Lung (tissue), 12 donors: ENCODE data around the gene NYAP2. TPM values are rescaled to one million over a fixed set of nuclear protein-coding genes. Genes with fewer than 3 reads are reported as not detected.

ENCODE experiments used
- ATAC-seq: fragments of 200-7000 bp; cut with Tn5 transposase; one replicate; pipeline ENCODE4 v1.9.1; 2020; ENCODE audit warnings: moderate number of reproducible peaks; ENCODE audit not compliant: insufficient read depth, low FRiP score
- DNase-seq, 3 donors: peaks; one replicate each; pipeline ENCODE4 v3.0.0-alpha.2; 2013 to 2017
- H3K27ac ChIP-seq, 2 donors: one replicate each; pipeline ENCODE4 v1.5.1; 2013; ENCODE audit warnings: mild to moderate bottlenecking in 2 of 2, moderate library complexity in 2 of 2, control low read depth in 1 of 2, inconsistent platforms in 1 of 2, low read depth in 1 of 2, low read length in 1 of 2
- H3K27me3 ChIP-seq, 3 donors: one replicate each; pipeline ENCODE4 v1.5.1; 2013; ENCODE audit warnings: low read length in 2 of 3; ENCODE audit not compliant: control insufficient read depth in 3 of 3, insufficient read depth in 3 of 3
- H3K36me3 ChIP-seq, 4 donors: one replicate each; pipeline ENCODE4 v1.5.1; 2013; ENCODE audit warnings: low read length in 4 of 4, mild to moderate bottlenecking in 1 of 4, moderate library complexity in 1 of 4; ENCODE audit not compliant: control insufficient read depth in 4 of 4, insufficient read depth in 4 of 4
- H3K4me1 ChIP-seq, 5 donors: one replicate each; pipeline ENCODE4 v1.5.1; 2013; ENCODE audit warnings: low read length in 5 of 5, mild to moderate bottlenecking in 2 of 5, moderate library complexity in 1 of 5; ENCODE audit not compliant: control insufficient read depth in 5 of 5, insufficient read depth in 5 of 5
- H3K4me3 ChIP-seq: one replicate; pipeline ENCODE4 v1.5.1; 2013; ENCODE audit warnings: mild to moderate bottlenecking, control low read depth, moderate library complexity
- H3K9ac ChIP-seq, 2 donors: one replicate each; pipeline ENCODE4 v1.5.1; 2013; ENCODE audit warnings: low read length in 2 of 2, control low read depth in 1 of 2; ENCODE audit not compliant: insufficient read depth in 1 of 2
- H3K9me3 ChIP-seq, 4 donors: one replicate each; pipeline ENCODE4 v1.5.1; 2013; ENCODE audit warnings: low read length in 3 of 4, mild to moderate bottlenecking in 1 of 4, moderate library complexity in 1 of 4; ENCODE audit not compliant: control insufficient read depth in 4 of 4, insufficient read depth in 3 of 4
- WGBS, 2 donors: extraction: QIAGEN DNeasy Blood & Tissue Kit; methylation state at CpG; one replicate each; pipeline ENCODE4 v1.1.7; 2013; 5-methylcytosine and 5-hydroxymethylcytosine counted together
- polyA plus RNA-seq, 2 donors: library from polyadenylated mRNA; stranded (reverse); fragments of 200-250 nt; gene quantifications; one replicate each; pipeline ENCODE4 v1.2.1, GENCODE V29; 2013
- total RNA-seq, 2 donors: library from RNA; depleted of rRNA in 1 of 2; stranded (reverse); fragments of >200 nt in 1 of 2; gene quantifications; one replicate each; pipeline ENCODE4 v1.2.1, GENCODE V29; 2014 to 2021
- TF ChIP-seq, protein P1 (sequence below): IDR thresholded peaks from 2 replicates; pipeline ENCODE4 v1.5.1; 2012; ENCODE audit warnings: mild to moderate bottlenecking; ENCODE audit errors: control extremely low read depth, extremely low read depth
- donor health status: control.
- donor health status: control.
- donor health status: Bipolar disorder and iron deficiency.
- donor health status: healthy.
- donor health status: DM: yes; HTN: yes; CAD: no.

NYAP2 gene
- total and polyA plus RNA-seq, 4 donors = 0.20 to 1.6 (median 0.83) TPM

GRCh38 chr2:225683258-225683657 lies 283.7 kb downstream of the NYAP2 start:
- Histone ChIP-seq H3K9ac (no peak overlapping the region), H3K36me3 (no peaks in the 10 kb centered on the region), H3K27me3 (no peaks in the 10 kb centered on the region), H3K4me1 (no peaks in the 10 kb centered on the region), H3K4me3 (no peak overlapping the region), H3K27ac (no peak overlapping the region), H3K9me3 (no peaks in the 10 kb centered on the region)
- no peak for ATAC-seq
- no peak for DNase-seq
- TF ChIP-seq, protein P1, sequence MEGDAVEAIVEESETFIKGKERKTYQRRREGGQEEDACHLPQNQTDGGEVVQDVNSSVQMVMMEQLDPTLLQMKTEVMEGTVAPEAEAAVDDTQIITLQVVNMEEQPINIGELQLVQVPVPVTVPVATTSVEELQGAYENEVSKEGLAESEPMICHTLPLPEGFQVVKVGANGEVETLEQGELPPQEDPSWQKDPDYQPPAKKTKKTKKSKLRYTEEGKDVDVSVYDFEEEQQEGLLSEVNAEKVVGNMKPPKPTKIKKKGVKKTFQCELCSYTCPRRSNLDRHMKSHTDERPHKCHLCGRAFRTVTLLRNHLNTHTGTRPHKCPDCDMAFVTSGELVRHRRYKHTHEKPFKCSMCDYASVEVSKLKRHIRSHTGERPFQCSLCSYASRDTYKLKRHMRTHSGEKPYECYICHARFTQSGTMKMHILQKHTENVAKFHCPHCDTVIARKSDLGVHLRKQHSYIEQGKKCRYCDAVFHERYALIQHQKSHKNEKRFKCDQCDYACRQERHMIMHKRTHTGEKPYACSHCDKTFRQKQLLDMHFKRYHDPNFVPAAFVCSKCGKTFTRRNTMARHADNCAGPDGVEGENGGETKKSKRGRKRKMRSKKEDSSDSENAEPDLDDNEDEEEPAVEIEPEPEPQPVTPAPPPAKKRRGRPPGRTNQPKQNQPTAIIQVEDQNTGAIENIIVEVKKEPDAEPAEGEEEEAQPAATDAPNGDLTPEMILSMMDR = no peak
- WGBS, 2 donors = 87 to 88% methylated on average over 2 of the region's 2 CpGs

DNA sequence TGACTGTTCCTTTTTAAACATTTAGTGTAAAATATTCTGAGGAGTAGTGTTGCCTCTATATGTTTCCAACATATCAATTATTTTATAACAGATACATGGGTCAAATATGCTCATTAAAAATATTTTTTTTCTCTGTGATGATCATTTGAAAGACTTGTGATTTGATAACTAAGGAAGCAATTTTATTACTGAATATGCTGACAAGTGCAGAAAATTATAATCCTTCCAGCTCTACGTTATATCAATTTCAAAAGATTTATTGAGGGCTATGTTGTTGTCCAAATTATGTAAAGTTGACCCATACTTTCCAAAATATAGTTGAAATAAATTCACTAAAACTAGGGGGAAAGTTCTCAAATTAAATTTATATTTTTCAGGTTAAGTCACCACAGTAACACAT lies 290.6 kb downstream of the NYAP2 start:
- H3K36me3 ChIP-seq = no peaks in the 10 kb centered on the region
- H3K9ac ChIP-seq = no peak overlapping the region
- no peak for ATAC-seq
- H3K27ac ChIP-seq = no peak overlapping the region
- no peak for DNase-seq
- H3K4me1 ChIP-seq = no peaks in the 10 kb centered on the region
- H3K27me3 ChIP-seq = no peaks in the 10 kb centered on the region
- no peak overlapping the region for H3K4me3 ChIP-seq
- TF ChIP-seq, protein P1 = no peak
- WGBS, 2 donors = 80 to 85% methylated on average over 1 of the region's 1 CpG
- no peaks in the 10 kb centered on the region for H3K9me3 ChIP-seq

DNA sequence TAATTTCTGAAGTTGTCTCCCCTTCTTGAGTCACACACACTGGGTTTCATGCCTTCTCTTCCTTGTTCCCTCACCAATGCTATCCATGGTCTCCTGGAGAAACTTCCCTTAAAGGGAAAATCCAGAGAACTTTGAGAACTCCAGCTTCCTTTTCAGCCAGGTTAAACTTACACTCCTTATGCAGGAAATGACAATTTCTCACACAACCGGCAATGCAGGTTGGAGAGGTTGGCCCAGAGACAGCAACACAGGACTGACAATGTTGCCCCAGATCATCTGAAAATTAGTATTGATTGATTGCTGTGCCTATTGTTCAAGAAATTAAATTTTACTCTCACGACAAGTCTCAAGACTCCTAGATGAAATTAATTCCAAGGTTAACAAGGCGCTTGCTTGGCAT lies 292.2 kb downstream of the NYAP2 start:
- DNase-seq = no peak
- TF ChIP-seq, protein P1 = no peak
- Histone ChIP-seq H3K27ac (no peak overlapping the region), H3K27me3 (no peaks in the 10 kb centered on the region), H3K36me3 (no peaks in the 10 kb centered on the region), H3K9ac (no peak overlapping the region), H3K4me1 (no peaks in the 10 kb centered on the region), H3K9me3 (no peaks in the 10 kb centered on the region), H3K4me3 (no peak overlapping the region)
- 81 to 90% methylated on average over 3 of the region's 3 CpGs for WGBS, 2 donors
- ATAC-seq = no peak

DNA sequence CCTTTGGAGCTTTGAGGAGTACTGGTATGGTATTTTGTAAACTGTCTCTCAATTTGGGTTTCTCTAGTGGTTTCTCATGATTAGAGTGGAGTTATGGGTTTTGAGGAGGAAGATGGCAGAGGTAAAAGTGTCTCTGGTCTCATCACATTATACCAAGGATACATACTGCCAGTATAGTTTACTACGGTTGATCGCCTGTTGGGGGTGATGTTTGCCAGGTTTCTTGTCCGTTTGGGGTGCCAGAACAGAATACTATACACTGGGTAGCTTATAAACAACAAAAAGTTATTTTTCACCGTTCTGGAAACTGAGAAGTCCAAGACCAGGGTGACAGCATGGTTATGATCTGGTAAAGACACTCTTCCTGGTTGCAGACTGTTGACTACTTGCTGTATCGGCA lies 293.7 kb downstream of the NYAP2 start:
- Histone ChIP-seq H3K4me1 (peaks cover 0 to under 1% (median 0%) of the 10 kb centered on the region in 5 donors), H3K9me3 (no peaks in the 10 kb centered on the region), H3K27ac (no peak overlapping the region), H3K9ac (no peak overlapping the region), H3K27me3 (no peaks in the 10 kb centered on the region), H3K36me3 (no peaks in the 10 kb centered on the region), H3K4me3 (no peak overlapping the region)
- TF ChIP-seq, protein P1 = no peak
- 75 to 78% methylated on average over 5 of the region's 5 CpGs for WGBS, 2 donors
- no peak for ATAC-seq
- DNase-seq = no peak
